WTC11 (cell line): ENCODE results near the gene MRPL32. TPM values are rescaled to one million over a fixed set of nuclear protein-coding genes. Genes with fewer than 3 reads are reported as not detected.

Experiments used
- ATAC-seq: fragments of 200-7000 bp; cut with Tn5 transposase; 2 replicates; pipeline ENCODE4 v1.10.0; 2021; ENCODE audit warnings: mild to moderate bottlenecking, moderate library complexity
- CTCF ChIA-PET: fragments of 300-600 bp; sonication (Branson Sonifier 250); formaldehyde crosslinking; loops from one replicate; lab custom pipeline; 2021; ENCODE audit warnings: antibody characterized with exemption; lab: Charles Lee
- POLR2A ChIA-PET: fragments of 350-600 bp; sonication (Branson Sonifier 250); formaldehyde crosslinking; loops from one replicate; lab custom pipeline; 2021; ENCODE audit warnings: antibody characterized with exemption; lab: Charles Lee
- DNase-seq: peaks from one replicate; pipeline ENCODE4 v3.0.0; 2021; ENCODE audit warnings: low spot score
- H3K27ac Mint-ChIP-seq: 2 replicates; pipeline ENCODE4 v1.8.0; 2021; ENCODE audit warnings: mixed read lengths
- H3K27me3 Mint-ChIP-seq: 2 replicates; pipeline ENCODE4 v1.8.0; 2021; ENCODE audit warnings: low read depth, mild to moderate bottlenecking, moderate library complexity, mixed read lengths
- H3K36me3 Mint-ChIP-seq: 2 replicates; pipeline ENCODE4 v1.8.0; 2021; ENCODE audit warnings: mixed read lengths
- H3K4me1 Mint-ChIP-seq: 2 replicates; pipeline ENCODE4 v1.8.0; 2022; ENCODE audit warnings: mixed read lengths
- H3K4me3 Mint-ChIP-seq: 2 replicates; pipeline ENCODE4 v1.8.0; 2021; ENCODE audit warnings: mild to moderate bottlenecking, moderate library complexity, mixed read lengths
- H3K9me3 Mint-ChIP-seq: 2 replicates; pipeline ENCODE4 v1.8.0; 2021; ENCODE audit warnings: mixed read lengths
- AFF4 ChIP-seq: sonication (generic); formaldehyde crosslinking; IDR thresholded peaks from 2 replicates; pipeline ENCODE4 v1.8.1; 2023; ENCODE audit warnings: mild to moderate bottlenecking, missing genetic modification reagents, borderline replicate concordance
- ATF1 ChIP-seq: sonication (generic); formaldehyde crosslinking; IDR thresholded peaks from 2 replicates; pipeline ENCODE4 v1.8.1; 2023; ENCODE audit warnings: mild to moderate bottlenecking, moderate library complexity, missing genetic modification reagents
- ESRRA ChIP-seq: sonication (generic); formaldehyde crosslinking; IDR thresholded peaks from 2 replicates; pipeline ENCODE4 v1.8.1; 2022; ENCODE audit warnings: mild to moderate bottlenecking, missing genetic modification reagents, borderline replicate concordance
- ETV6 ChIP-seq: sonication (generic); formaldehyde crosslinking; IDR thresholded peaks from 2 replicates; pipeline ENCODE4 v1.8.1; 2022; ENCODE audit warnings: mild to moderate bottlenecking, missing genetic modification reagents
- FOXK1 ChIP-seq: sonication (generic); formaldehyde crosslinking; IDR thresholded peaks from 2 replicates; pipeline ENCODE4 v1.8.0; 2022; ENCODE audit warnings: mild to moderate bottlenecking, moderate library complexity, missing genetic modification reagents
- HMGA2 ChIP-seq: fragments of 250-450 bp; sonication (Bioruptor Pico); IDR thresholded peaks from 2 replicates; pipeline ENCODE4 v1.4.0; 2021; ENCODE audit warnings: mild to moderate bottlenecking, moderate library complexity
- HMGXB4 ChIP-seq: sonication (generic); formaldehyde crosslinking; IDR thresholded peaks from 2 replicates; pipeline ENCODE4 v1.8.1; 2023; ENCODE audit warnings: mild to moderate bottlenecking, moderate library complexity, missing genetic modification reagents
- JAZF1 ChIP-seq: fragments of 250-450 bp; sonication (Bioruptor Pico); IDR thresholded peaks from 2 replicates; pipeline ENCODE4 v1.9.0; 2021; ENCODE audit warnings: moderate library complexity, mild to moderate bottlenecking, inconsistent platforms
- JUN ChIP-seq: sonication (generic); formaldehyde crosslinking; IDR thresholded peaks from 2 replicates; pipeline ENCODE4 v1.8.0; 2023; ENCODE audit warnings: mild to moderate bottlenecking, missing genetic modification reagents
- NR3C1 ChIP-seq: sonication (generic); formaldehyde crosslinking; conservative IDR thresholded peaks from 2 replicates; pipeline ENCODE4 v1.8.1; 2023; ENCODE audit warnings: low read depth, mild to moderate bottlenecking, missing genetic modification reagents
- RELA ChIP-seq: sonication (generic); formaldehyde crosslinking; IDR thresholded peaks from 2 replicates; pipeline ENCODE4 v1.8.1; 2022; ENCODE audit warnings: missing genetic modification reagents, mild to moderate bottlenecking, borderline replicate concordance
- SMAD4 ChIP-seq: sonication (generic); formaldehyde crosslinking; IDR thresholded peaks from 2 replicates; pipeline ENCODE4 v1.8.0; 2022; ENCODE audit warnings: mild to moderate bottlenecking, missing genetic modification reagents
- SOX15 ChIP-seq: fragments of 250-450 bp; sonication (Bioruptor Pico); IDR thresholded peaks from 2 replicates; pipeline ENCODE4 v1.9.0; 2021; ENCODE audit warnings: mild to moderate bottlenecking
- STAT6 ChIP-seq: sonication (generic); formaldehyde crosslinking; conservative IDR thresholded peaks from 2 replicates; pipeline ENCODE4 v1.8.1; 2023; ENCODE audit warnings: mild to moderate bottlenecking, low read depth, missing genetic modification reagents, moderate library complexity
- ZBTB21 ChIP-seq: sonication (generic); formaldehyde crosslinking; IDR thresholded peaks from 2 replicates; pipeline ENCODE4 v1.8.1; 2023; ENCODE audit warnings: mild to moderate bottlenecking, missing genetic modification reagents, borderline replicate concordance
- ZNF317 ChIP-seq: sonication (generic); formaldehyde crosslinking; IDR thresholded peaks from 2 replicates; pipeline ENCODE4 v1.8.1; 2023; ENCODE audit warnings: low read depth, mild to moderate bottlenecking, moderate library complexity, missing genetic modification reagents, borderline replicate concordance
- ZNF425 ChIP-seq: fragments of 250-450 bp; sonication (Bioruptor Pico); conservative IDR thresholded peaks from 2 replicates; pipeline ENCODE4 v1.9.0; 2021; ENCODE audit warnings: mild to moderate bottlenecking
- total RNA-seq: library from RNA; stranded (reverse); gene quantifications from 3 replicates; pipeline ENCODE4 v1.2.3, GENCODE V29; 2021
- TF ChIP-seq, protein P1 (sequence below): sonication (generic); formaldehyde crosslinking; IDR thresholded peaks from 2 replicates; pipeline ENCODE4 v1.8.1; 2022; ENCODE audit warnings: mild to moderate bottlenecking, moderate library complexity, missing genetic modification reagents
- TF ChIP-seq, protein P2 (sequence below): sonication (generic); formaldehyde crosslinking; conservative IDR thresholded peaks from 2 replicates; pipeline ENCODE4 v1.8.1; 2022; ENCODE audit warnings: mild to moderate bottlenecking, missing genetic modification reagents

MRPL32 gene
- total RNA-seq, 1 experiment from 2014 or later, result 84.4 TPM

GRCh38 chr7:42934291-42934690, 2.1 kb downstream of the MRPL32 start (continued):
- no peak for TF ChIP-seq NR3C1 (CRISPR knock-in tag)

GRCh38 chr7:42935861-42936260, 3.7 kb downstream of the MRPL32 start:
- no peak for DNase-seq
- peaks cover 1% of the 10 kb centered on the region for H3K4me1 Mint-ChIP-seq
- POLR2A ChIA-PET, result no interaction called here
- H3K27ac Mint-ChIP-seq, result no peak overlapping the region
- H3K9me3 Mint-ChIP-seq, result no peaks in the 10 kb centered on the region
- ATAC-seq, result no peak
- no peak for TF ChIP-seq ESRRA (CRISPR knock-in tag)
- no peak for TF ChIP-seq HMGA2 (CRISPR knock-in tag)
- no peak for TF ChIP-seq JAZF1 (CRISPR knock-in tag)
- TF ChIP-seq, protein P1, sequence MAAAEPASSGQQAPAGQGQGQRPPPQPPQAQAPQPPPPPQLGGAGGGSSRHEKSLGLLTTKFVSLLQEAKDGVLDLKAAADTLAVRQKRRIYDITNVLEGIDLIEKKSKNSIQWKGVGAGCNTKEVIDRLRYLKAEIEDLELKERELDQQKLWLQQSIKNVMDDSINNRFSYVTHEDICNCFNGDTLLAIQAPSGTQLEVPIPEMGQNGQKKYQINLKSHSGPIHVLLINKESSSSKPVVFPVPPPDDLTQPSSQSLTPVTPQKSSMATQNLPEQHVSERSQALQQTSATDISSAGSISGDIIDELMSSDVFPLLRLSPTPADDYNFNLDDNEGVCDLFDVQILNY, result no peak
- TF ChIP-seq SOX15 (CRISPR knock-in tag), result no peak
- TF ChIP-seq, all 79 proteins: peak for 0
- CTCF ChIA-PET, result no interaction called here
- Mint-ChIP-seq H3K36me3 (peaks cover 31% of the 10 kb centered on the region), H3K4me3 (no peak overlapping the region), H3K27me3 (no peaks in the 10 kb centered on the region)

- ATAC-seq (no peak), DNase-seq (no peak)
- H3K27ac Mint-ChIP-seq, result no peak overlapping the region
- no peak overlapping the region for H3K4me3 Mint-ChIP-seq
- ChIA-PET POLR2A (no interaction called here), CTCF (interaction anchor here (1.1 to 2.0 kb wide), 2 partner anchors 169 to 999 kb away, joined by 3 to 6 read pairs; no protein-coding TSS in a partner anchor)
- no peak for TF ChIP-seq STAT6
- TF ChIP-seq ETV6 (CRISPR knock-in tag), result no peak
- TF ChIP-seq ZNF317 (CRISPR knock-in tag), result no peak
- TF ChIP-seq RELA (CRISPR knock-in tag), result no peak
- TF ChIP-seq FOXK1 (CRISPR knock-in tag), result no peak
- TF ChIP-seq SMAD4 (CRISPR knock-in tag), result no peak
- TF ChIP-seq AFF4 (CRISPR knock-in tag), result no peak
- TF ChIP-seq ATF1 (CRISPR knock-in tag), result no peak
- no peak for TF ChIP-seq JUN (CRISPR knock-in tag)
- TF ChIP-seq, protein P2, sequence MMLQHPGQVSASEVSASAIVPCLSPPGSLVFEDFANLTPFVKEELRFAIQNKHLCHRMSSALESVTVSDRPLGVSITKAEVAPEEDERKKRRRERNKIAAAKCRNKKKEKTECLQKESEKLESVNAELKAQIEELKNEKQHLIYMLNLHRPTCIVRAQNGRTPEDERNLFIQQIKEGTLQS (CRISPR knock-in tag), result no peak
- no peak for TF ChIP-seq HMGXB4 (CRISPR knock-in tag)
- TF ChIP-seq ZNF425 (CRISPR knock-in tag), result no peak
- TF ChIP-seq ZBTB21, result no peak
- no peaks in the 10 kb centered on the region for H3K27me3 Mint-ChIP-seq
- no peaks in the 10 kb centered on the region for H3K9me3 Mint-ChIP-seq
- peaks cover 28% of the 10 kb centered on the region for H3K36me3 Mint-ChIP-seq
- H3K4me1 Mint-ChIP-seq, result peaks cover 4% of the 10 kb centered on the region
Observed at GRCh38 chr7:42939457-42940240, 7.5 kb downstream of the MRPL32 start.
